ENCODE measurements around the gene BCL2L1.

- no peak for TF ChIP-seq ARNTL (CRISPR knock-in tag; IDR thresholded peaks at IDR 0.05; ENCODE audit: borderline replicate concordance, low read depth)
- no peak for TF ChIP-seq PPARA (CRISPR knock-in tag; IDR thresholded peaks at IDR 0.05; ENCODE audit: borderline replicate concordance)
- TF ChIP-seq ZC3H10 (CRISPR knock-in tag; IDR thresholded peaks at IDR 0.05): no peak
- no peak for TF ChIP-seq ISL1 (CRISPR knock-in tag; IDR thresholded peaks at IDR 0.05)
- no peak for TF ChIP-seq CSDC2 (CRISPR knock-in tag; IDR thresholded peaks at IDR 0.05)
- TF ChIP-seq PATZ1 (CRISPR knock-in tag; IDR thresholded peaks at IDR 0.05; ENCODE audit: borderline replicate concordance): no peak
- no peak for TF ChIP-seq CSRNP3 (CRISPR knock-in tag; IDR thresholded peaks at IDR 0.05)
Measured at GRCh38 chr20:31691646-31692275, 30.9 kb downstream of the BCL2L1 start.

Measured in SK-N-SH treated with all-trans-retinoic acid at 6 μM for 48 hours (cell line).